ENCODE results near the gene SERGEF. TPM values are rescaled to one million over a fixed set of nuclear protein-coding genes. Genes with fewer than 3 reads are reported as not detected.

SERGEF gene
- total RNA-seq, 1 experiment from 2014 or later = 31.4 TPM

DNA sequence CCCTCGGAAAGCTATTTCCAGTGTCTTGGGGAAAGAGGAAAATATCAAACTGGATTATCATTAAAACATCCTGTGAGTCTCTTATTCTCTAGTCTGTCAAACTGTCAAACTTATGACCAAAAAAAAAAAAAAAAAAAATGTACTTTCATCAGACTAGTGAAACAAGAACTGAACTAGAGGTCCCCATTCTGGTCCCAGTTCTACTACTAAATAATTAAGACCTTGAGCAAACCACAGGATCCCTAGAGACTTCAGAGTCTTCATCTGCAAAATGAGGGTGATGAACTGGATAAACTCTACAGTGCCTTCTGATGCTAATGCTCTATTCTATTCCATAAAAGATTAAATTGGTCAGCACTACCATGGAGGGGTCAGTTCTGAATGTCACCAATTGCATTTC is 105.8 kb downstream of the SERGEF start:
- no peak overlapping the region for H3K56ac ChIP-seq (ENCODE audit: insufficient read length, low read depth, low read length)
- H3K79me2 ChIP-seq (ENCODE audit: insufficient read depth, low read length) = no peaks in the 10 kb centered on the region
- no peaks in the 10 kb centered on the region for H3K23me2 ChIP-seq (ENCODE audit: insufficient read length, low read depth, low read length, poor library complexity, severe bottlenecking)
- Mint-ChIP-seq H3K4me3 (no peak overlapping the region), H3K27me3 (ENCODE audit: low read depth) (no peaks in the 10 kb centered on the region), H3K36me3 (ENCODE audit: insufficient read depth in 1 of 3, low read depth in 3 of 3) (no peaks in the 10 kb centered on the region), H3K4me1 (peaks cover 8 to 9% of the 10 kb centered on the region in 2 experiments), H3K9me3 (no peaks in the 10 kb centered on the region), H3K27ac (no peak overlapping the region)
- H4K91ac ChIP-seq (ENCODE audit: insufficient read length, low read depth, low read length) = no peak overlapping the region
- no peak overlapping the region for H3T11ph ChIP-seq (ENCODE audit: low read length)
- H3K9ac ChIP-seq (ENCODE audit: extremely low read depth, insufficient read length, low read length) = no peak overlapping the region
- no peak overlapping the region for H3K4me2 ChIP-seq (ENCODE audit: insufficient read depth, insufficient read length, low read length)
- H4K5ac ChIP-seq (ENCODE audit: insufficient read length, low read depth, low read length) = no peak overlapping the region
- no peak overlapping the region for H2AK5ac ChIP-seq (ENCODE audit: insufficient read length, low read length)
- no peaks in the 10 kb centered on the region for H3K27me3 ChIP-seq (ENCODE audit: insufficient read depth, low read length)
- H3K14ac ChIP-seq (ENCODE audit: insufficient read depth, low read length) = no peak overlapping the region
- peaks cover 4% of the 10 kb centered on the region; the same call in 1 of the 2 replicates for H3K4me1 ChIP-seq (ENCODE audit: insufficient read depth, low read length)
- H3K4ac ChIP-seq (ENCODE audit: low read depth, low read length) = no peak overlapping the region
- TF ChIP-seq, protein P1, sequence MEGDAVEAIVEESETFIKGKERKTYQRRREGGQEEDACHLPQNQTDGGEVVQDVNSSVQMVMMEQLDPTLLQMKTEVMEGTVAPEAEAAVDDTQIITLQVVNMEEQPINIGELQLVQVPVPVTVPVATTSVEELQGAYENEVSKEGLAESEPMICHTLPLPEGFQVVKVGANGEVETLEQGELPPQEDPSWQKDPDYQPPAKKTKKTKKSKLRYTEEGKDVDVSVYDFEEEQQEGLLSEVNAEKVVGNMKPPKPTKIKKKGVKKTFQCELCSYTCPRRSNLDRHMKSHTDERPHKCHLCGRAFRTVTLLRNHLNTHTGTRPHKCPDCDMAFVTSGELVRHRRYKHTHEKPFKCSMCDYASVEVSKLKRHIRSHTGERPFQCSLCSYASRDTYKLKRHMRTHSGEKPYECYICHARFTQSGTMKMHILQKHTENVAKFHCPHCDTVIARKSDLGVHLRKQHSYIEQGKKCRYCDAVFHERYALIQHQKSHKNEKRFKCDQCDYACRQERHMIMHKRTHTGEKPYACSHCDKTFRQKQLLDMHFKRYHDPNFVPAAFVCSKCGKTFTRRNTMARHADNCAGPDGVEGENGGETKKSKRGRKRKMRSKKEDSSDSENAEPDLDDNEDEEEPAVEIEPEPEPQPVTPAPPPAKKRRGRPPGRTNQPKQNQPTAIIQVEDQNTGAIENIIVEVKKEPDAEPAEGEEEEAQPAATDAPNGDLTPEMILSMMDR (conservative IDR thresholded peaks at IDR 0.05) = no peak
- H2AFZ ChIP-seq (ENCODE audit: low read length) = no peak overlapping the region
- H3K18ac ChIP-seq (ENCODE audit: insufficient read length, low read depth, low read length) = no peak overlapping the region
- H4K20me1 ChIP-seq (ENCODE audit: control insufficient read depth, insufficient read depth, insufficient read length) = no peaks in the 10 kb centered on the region
- no peaks in the 10 kb centered on the region for H3K79me1 ChIP-seq (ENCODE audit: insufficient read depth, low read depth, low read length, poor library complexity, severe bottlenecking)
- no peak overlapping the region for H2BK12ac ChIP-seq (ENCODE audit: insufficient read length, low read depth, low read length)
- H4K8ac ChIP-seq (replicated peaks; ENCODE audit: insufficient read length, low read depth, low read length) = no peak overlapping the region
- H3K27ac ChIP-seq (ENCODE audit: insufficient read length, low read depth, low read length) = no peak overlapping the region
- no peak overlapping the region for H2BK5ac ChIP-seq (ENCODE audit: insufficient read length, low read length)
- DNase-seq = no peak
- no peak overlapping the region for H3K23ac ChIP-seq (ENCODE audit: insufficient read length, low read depth, low read length)
- no peaks in the 10 kb centered on the region for H3K9me3 ChIP-seq (ENCODE audit: control insufficient read depth, low read depth, low read length)
- no peak overlapping the region for H2BK15ac ChIP-seq (ENCODE audit: low read depth, low read length)
- H2BK120ac ChIP-seq (ENCODE audit: low read depth, low read length, poor library complexity, severe bottlenecking) = no peak overlapping the region
- no peak overlapping the region for H2BK20ac ChIP-seq (ENCODE audit: low read depth, low read length, poor library complexity, severe bottlenecking)
- WGBS (ENCODE audit: extremely low coverage, insufficient read length, low lambda C conversion rate) = no CpG with 5 or more reads among the region's 1 CpG
